ENCODE results near the gene UCK2. TPM values are rescaled to one million over a fixed set of nuclear protein-coding genes. Genes with fewer than 3 reads are reported as not detected.
A peak's percentile ranks its signal among the peaks of the same experiment; 100 is the strongest.

The UCK2 gene
- polyA plus RNA-seq, 1 donor: 24.0 TPM

DNA sequence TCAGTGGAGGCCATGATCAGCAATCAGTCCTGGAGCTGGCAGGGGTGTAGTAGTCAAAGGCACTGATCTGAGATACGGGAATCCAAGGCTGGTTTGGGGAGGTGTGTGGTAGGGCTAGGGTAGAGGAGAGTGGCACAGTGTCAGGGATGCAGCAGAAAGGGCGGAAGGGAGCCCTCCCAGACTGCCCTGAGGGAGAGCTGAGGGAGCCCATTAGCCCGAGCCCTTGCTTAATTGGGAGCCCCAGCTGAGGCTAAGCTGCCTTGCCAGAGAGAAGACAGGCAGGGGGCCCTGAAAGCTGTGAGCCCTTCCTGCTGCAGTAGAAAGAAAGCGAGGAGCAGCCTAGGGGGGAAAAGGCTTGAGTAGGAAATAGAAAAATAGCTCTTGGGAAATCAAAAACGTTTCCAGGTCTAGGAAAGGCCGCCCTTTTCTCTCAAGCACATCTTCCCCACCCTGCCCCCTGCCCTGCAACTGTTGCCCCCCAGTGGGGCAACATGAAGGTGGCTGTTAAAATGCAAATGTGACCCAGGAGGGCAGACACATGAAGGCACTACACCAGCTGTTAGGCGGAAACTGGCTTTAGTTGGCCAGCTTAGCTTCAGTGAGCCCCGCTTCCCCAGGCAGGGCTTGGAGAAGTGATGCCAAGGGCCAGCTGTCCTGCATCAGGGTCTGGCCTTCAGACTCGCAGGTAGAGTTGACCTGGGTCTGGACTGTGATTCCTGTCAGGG lies 106.2 kb downstream of the UCK2 start:
- DNase-seq: no peak

DNA sequence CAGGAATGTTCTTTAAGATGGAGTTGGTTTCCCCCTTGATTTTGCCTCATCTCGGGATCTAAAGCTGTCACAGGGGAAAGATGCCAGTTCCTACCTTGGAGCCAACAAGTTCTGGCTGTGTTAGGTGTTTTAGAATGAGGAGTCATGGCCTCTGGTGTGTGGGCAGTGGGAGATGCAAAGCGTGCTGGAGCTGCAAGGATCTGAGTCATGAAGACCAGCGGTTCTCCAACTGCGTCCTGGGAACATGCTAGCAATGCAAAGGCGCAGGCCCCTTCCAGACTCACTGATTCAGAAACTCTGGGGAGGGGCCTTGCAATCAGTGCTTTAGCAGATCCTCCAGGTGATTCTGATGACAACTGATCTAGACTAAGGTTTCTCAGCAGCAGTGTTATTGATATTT lies 109.1 kb downstream of the UCK2 start:
- no peak for DNase-seq

DNA sequence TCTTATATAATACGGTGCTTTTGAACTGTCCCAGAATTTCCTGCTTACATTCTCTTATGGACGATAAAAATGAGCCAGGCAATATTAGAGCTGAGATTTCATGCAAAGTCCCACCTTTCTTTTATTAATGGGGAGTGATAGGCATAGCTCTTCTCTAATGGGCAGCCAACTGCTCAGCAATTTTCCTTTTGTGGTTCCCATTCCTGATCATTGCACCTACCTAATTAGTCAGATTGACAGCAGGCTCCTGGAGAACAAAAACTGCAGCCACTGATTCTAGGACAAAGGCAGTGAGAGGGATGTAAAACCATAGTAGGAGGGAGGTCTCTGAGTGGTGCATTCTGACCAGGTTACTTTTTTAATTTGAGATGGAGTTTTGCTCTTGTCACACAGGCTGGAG lies 110.4 kb downstream of the UCK2 start:
- no peak for DNase-seq

DNA sequence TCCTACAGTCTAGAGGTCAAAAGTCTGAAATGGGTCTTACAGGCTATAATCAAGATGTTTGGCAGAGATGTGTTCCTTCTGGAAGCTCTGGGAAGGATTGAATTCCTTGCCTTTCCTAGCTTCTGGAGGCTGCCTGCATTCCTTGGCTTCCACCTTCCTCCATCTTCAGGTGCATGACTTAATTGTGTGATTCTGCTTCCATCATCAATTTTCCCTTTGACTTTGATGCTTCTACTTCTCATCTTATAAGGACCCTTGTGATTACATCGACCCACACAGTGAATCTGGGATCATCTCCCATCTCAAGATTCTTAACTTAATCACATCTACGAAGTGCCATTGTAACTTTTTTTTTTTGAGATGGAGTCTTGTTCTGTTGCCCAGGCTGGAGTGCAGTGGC lies 111.4 kb downstream of the UCK2 start:
- DNase-seq: no peak

DNA sequence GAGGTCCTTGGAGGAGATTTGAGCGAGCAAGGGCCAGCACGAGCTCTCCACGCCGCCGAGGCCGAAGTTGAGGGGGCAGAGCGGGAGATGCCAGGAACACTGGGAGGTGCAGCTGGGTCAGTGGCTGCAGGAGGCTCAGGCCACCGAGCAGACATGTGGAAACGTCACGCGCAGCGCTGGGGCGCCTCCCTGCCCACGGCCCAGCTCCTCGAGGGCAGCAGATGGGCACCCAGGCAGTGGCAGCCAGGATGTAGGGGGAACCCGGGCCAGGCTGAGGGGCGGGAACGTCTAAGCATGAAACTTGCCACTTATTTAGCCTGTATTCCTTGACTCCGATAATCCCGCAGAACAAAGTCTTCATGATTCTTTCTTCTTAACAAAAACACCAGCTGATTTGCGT lies 114.1 kb downstream of the UCK2 start:
- no peak for DNase-seq

DNA sequence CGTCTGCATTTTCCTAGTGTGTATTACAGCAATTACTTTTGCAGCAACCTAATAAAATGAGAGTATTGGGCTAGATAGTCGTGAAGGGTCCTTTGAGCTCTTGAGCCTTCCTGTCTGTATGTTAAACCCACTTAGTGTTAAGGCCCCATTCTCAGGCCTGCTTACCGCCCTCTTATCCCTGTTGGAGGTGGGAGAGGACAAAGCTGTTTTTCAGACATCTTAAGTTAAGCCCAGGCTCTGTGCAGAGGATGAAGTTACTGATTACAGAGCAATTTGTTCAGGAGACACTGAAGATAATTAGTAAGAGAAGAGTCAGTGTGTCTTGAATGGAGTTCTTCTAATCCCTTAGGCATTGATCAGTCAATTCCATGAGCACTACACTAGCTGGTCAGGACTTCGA lies 114.6 kb downstream of the UCK2 start:
- no peak for DNase-seq

DNA sequence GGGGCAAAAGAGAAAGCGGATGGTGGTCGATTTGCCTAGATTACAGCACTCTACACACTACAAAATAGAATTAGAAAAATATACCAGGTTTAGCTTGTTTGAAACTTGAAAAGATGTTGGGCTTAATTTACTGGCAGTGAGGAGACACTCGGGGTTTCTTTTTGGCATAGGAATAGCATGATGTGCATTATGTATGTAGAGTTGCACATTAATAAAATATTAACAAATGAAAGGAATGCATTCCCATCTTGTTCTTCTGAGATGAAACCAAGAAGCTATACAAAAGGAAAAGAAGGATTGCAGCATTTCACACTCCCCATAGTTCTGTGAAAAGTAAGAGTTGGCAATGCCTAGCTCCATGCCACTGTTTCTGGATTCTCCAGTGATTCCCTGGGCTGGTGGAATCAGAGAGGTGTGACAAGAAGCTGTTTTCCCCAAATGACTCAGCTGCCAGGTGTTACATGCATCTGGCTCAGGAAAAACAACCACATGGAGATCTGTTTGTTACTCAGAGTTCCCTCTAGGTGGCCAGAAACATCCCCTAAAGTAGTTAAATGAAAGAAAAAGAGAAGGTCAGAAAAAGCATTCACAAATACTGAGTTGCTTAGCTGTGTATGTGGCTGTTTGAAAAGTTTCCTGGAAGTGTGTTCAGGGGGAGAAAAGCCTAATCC lies 115.6 kb downstream of the UCK2 start:
- no peak for DNase-seq

DNA sequence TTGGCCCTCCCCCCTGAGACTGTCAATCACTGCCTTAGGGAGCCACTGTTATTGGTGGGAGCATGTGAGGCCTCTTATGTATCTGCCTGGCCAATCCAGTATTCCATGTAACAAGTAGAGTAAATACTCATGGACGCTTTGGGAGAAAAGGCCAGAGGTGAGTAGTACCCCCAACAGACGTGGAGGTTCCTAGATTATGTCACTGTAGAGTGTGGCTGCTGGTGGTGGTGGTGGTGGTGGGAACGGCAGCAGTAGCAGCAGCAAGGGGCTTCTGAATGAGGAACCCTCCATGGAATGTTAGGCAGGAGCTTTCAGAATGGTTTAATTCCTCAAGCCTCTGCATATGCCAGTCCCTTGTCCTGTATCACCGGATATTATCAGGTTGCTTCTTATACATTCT lies 118.5 kb downstream of the UCK2 start:
- DNase-seq: no peak

DNA sequence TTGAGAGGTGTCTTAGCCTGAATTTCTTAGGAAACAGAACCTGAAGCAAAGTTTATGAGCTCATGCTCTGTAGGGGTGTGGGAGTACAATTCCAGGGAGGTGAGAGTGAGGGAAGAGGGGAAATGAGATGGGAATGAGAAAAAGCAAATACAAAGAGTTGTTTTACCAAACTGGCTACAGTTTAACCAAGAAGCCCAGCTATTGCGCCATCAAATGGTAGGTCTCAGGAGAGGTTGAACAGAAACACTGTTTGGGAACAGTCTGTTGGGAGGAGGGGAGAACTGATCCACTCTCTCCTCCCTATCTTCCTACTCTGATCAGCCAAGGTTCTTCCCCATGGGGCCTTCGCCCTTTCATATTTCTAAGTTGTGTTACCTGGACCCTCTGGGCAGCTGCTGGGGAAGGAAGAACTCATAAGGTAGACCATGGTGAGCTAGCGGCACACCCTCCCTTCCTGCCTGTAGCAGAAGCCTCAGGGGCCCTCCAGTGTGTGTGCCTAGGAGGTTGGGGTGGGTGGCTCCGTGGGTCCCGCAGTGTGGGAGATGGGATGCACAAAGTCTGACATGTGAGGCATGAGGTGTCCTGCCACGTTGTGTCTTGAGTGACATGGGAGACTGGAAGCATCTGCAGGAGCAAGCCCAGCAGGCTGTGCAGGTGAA lies 120.5 kb downstream of the UCK2 start:
- no peak for DNase-seq

DNA sequence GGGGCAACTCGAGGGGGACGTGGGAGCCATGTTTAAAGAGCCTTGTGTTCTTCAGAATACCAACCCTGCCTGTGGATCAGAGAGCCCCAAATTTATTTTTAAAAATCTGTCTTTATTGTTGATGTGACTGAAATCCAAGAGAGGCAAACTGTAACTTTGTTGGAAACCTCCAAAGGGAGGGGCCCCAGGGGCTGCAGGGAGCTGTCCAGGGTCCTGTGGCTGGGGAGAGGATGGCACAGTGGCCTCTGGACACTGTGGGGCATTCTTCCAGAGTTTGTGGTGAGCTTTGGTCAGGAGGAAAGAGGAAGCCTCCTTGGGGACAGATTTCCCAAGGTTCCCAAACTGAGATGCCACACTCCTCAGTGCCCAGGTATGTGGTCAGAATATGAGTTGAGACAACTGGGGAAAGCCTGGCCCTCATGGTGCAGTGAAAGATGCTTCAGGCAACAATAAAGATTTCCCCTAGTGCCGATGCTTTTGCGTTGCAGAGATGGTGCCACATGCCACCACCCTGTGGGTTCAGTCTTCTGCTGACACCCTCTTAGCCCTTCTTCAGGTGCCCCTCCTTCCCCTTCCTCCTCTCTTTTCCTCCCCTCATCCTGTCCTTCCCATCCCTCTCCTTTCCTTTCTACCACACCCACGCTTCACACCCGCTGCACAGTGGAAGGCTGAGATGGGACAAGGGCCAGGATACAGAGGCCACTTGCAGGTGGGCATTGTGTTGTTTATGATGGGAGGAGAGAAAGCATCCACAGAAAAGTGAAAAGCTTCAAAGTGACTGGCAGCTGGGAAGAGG lies 122.1 kb downstream of the UCK2 start:
- DNase-seq: peak; percentile 59

DNA sequence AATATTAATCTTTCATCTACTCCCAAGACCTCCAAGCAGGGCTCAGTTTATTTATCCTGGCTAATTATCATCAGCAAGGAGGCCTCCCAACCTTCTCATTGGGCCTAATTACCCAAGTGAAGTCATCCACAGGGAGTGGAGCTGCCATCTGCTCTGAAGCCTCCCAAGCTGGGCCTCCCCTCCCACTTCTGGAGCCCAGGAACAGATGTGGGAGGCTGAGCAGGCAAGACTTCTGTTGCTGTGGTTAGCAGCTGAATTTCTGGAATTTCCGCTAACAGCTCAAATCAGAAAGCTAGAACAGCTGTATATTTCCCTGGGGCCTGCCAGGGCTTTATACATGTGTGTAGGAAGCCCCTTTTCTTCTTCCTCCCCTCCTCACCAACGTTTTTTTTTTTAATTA lies 127.5 kb downstream of the UCK2 start:
- DNase-seq: peak; percentile 25

DNA sequence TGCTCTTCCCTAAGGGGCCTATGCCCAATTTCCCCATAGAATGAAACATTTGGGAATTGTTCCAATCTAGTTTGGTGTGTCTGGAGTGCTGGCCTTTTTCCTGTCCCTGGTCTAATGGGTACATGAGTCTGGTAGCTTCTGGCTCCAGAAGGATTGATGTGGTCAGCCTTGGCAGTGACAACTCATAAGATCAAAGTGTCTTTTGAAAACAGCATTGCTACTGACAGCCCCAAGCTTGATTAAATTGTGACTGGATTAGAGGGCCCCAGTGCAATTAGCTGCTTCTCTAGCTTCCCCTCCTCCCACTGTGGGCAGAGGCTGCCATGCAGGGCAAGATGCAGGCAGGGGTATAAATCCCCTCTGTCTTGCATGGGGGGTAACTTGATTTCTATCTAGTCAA lies 130.9 kb downstream of the UCK2 start:
- DNase-seq: no peak

DNA sequence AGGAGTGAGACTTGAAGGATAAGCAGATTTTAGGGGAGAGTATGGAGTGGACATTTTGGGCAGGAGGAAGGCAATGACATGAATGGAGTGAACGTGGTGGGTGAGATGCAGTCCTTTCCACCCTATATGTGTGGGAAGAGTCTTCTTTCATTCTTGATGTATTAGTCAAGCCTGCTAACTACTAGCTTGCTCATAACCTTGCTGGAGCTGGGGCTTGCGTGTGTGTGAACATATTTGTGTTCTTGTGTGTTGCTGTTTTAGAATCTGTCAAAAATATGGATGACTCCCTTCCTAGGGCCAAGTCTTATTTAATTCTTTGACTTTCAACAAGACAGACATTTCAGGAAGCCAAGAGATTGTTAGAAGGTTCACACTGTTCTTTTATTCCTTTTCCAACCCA lies 132.7 kb downstream of the UCK2 start:
- DNase-seq: no peak

DNA sequence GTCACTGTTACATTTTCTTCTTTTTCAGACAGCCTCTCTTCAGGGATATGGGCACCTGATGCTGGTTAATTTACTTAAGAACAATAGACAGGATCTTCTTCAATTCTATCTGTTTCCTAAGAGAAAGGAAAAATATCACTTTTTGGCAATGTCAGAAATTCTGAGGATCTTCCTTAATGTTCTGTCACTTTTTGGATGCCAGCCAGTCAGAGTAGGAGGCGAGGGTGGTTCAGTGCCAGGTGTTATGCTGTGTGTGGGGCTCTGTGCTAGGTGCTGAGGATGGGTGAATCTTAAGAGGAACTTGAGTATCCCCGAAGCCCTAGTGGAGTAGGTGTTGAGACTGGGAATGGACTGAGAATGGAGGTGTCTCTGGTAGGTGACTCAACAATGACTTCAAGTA lies 133.5 kb downstream of the UCK2 start:
- DNase-seq: no peak

Other genes with a start within 250 kb of the UCK2 start
- gene MGST3, start 196.4 kb upstream of the UCK2 start, polyA plus RNA-seq (ENCODE audit: insufficient read length): 163 TPM
- gene ALDH9A1, start 129.1 kb upstream of the UCK2 start, polyA plus RNA-seq (ENCODE audit: insufficient read length): 113 TPM
- 161 TPM for gene TMCO1, start 58.7 kb upstream of the UCK2 start, polyA plus RNA-seq (ENCODE audit: insufficient read length)

Data from left kidney (tissue), 2 donors.